Upper lobe of left lung (tissue), 4 donors: ENCODE measurements around the gene IVD.

Experiments
- POLR2A ChIP-seq, 4 donors: fragments of 450-650 bp; IDR thresholded peaks; one replicate each; pipeline ENCODE4 v1.5.1; 2016 to 2017; ENCODE audit warnings: antibody characterized with exemption in 4 of 4, mild to moderate bottlenecking in 2 of 4
- TF ChIP-seq, protein P1 (sequence below), 6 experiments: fragments of 450-650 bp in 4 of 6; fragments of 200-600 bp in 2 of 6; sonication (generic) in 2 of 6; IDR thresholded peaks; one replicate each; pipeline ENCODE4 v1.5.1; 2016 to 2019; ENCODE audit warnings: antibody characterized with exemption in 6 of 6

DNA sequence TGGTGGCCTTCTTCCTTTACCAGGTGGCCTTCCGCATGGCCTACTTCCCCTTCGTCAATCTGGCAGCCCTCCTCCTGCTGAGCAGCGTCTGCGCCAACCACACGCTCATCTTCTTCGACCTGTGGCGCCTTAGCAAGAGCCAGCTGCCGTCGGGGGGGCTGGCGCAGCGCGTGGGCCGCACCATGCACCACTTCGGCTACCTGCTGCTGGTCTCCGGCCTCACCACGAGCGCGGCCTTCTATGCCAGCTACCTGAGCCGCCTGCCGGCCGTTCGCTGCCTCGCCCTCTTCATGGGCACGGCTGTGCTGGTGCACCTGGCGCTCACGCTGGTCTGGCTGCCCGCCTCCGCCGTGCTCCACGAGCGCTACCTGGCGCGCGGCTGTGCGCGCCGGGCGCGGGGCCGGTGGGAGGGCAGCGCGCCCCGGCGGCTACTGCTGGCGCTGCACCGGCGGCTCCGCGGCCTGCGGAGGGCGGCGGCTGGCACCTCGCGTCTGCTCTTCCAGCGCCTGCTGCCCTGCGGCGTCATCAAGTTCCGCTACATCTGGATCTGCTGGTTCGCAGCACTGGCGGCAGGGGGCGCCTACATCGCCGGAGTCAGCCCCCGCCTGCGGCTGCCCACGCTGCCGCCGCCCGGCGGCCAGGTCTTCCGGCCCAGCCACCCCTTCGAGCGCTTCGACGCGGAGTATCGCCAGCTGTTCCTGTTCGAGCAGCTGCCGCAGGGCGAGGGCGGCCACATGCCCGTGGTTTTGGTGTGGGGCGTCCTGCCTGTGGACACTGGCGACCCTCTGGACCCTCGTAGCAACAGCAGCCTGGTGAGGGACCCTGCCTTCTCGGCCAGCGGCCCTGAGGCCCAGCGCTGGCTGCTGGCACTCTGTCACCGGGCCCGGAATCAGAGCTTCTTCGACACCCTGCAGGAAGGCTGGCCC lies 37.6 kb upstream of the IVD start:
- no peak for TF ChIP-seq POLR2A (IDR thresholded peaks at IDR 0.05)
- TF ChIP-seq, protein P1, sequence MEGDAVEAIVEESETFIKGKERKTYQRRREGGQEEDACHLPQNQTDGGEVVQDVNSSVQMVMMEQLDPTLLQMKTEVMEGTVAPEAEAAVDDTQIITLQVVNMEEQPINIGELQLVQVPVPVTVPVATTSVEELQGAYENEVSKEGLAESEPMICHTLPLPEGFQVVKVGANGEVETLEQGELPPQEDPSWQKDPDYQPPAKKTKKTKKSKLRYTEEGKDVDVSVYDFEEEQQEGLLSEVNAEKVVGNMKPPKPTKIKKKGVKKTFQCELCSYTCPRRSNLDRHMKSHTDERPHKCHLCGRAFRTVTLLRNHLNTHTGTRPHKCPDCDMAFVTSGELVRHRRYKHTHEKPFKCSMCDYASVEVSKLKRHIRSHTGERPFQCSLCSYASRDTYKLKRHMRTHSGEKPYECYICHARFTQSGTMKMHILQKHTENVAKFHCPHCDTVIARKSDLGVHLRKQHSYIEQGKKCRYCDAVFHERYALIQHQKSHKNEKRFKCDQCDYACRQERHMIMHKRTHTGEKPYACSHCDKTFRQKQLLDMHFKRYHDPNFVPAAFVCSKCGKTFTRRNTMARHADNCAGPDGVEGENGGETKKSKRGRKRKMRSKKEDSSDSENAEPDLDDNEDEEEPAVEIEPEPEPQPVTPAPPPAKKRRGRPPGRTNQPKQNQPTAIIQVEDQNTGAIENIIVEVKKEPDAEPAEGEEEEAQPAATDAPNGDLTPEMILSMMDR (IDR thresholded peaks at IDR 0.05), result peak; percentile 93 to 100 (median 100)
